ENCODE results near the gene DMAC2.
A peak's percentile ranks its signal among the peaks of the same experiment; 100 is the strongest.
"Not testable (repeated sequence)": the region's sequence is repeated elsewhere in the genome, so short reads cannot be mapped to it uniquely, and the experiment has no call there.

DMAC2 gene

DNA sequence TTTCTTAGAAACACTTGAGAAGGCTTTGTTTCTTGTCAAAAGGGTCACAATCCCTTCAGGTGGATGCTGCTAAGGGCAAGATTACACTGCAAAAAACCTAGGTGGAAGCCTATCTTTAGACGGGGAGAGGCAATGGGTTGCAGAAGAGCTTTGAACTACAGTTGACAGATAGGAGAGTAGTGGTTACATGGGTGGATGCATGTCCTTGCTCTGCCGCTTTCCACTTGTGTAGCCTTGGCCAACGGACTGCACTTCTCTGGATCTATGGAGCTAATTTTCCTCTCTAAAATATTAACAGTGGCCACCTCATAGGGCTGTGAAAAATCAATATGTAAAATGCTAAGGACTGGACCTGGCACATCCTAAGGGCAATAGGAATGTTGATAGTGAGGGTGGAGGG is 41.1 kb downstream of the DMAC2 start:
- DNase-seq = no peak

DNA sequence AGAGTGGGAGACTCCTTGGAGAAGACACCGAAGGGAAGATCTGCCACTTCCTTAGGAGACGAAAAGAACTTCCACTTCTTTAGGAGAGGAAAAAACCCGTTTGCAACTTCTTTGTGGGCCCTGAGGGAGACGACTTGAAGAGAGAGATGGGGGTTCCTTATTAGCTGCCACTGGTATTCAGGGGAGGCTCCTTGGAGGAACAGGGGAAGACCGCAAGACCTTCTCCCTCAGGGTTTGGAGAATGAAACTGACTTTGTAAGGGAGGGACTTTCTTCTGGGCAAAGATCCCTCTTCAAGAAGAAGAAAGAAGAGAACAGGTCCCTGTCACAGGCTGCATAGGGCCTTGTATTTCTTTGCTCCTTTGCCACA is 41.7 kb downstream of the DMAC2 start:
- DNase-seq = no peak

DNA sequence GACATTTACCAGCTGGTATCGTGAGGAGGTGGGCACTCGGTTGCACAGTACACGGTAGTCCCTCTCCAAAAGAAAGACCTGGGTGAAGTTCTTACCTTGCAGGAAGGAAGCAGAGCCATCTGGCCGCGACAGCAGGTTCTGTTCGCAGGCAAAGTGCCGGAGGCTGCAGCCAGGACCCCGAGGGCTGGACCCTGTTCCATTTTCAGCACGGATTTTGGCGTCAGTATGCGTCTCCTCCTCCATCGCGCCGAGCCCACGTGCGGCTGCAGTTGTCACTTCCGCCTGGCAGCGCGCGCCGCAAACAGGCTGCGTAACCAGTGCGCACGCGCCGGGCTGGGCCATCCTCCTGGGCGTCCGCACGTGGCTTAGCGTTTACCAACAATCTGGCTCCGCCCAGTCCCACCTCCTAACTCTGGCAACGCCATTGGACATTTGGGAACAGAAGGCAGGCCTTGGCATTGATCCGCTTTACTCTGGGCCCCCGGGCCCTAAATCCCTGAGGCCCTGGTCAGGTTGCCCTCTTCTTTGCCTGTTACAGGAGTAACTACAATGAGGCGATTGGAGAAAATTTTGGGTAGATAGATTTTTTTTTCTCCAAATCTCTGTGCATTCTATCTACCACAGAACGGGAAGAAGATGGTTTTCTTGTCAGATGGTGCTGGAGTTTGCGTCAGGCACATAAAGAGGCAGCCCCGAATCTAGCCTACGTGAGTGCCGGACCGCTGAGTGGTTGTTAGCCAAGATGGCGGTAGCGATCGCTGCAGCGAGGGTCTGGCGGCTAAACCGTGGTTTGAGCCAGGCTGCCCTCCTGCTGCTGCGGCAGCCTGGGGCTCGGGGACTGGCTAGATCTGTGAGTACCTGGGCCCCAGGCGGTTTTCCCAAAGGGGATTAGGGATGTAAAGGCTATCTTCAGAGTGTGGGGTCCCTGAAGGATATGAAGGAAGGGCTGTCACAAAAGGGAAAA is 42.3 kb downstream of the DMAC2 start, which contains the start of the genes BCKDHA and EXOSC5:
Gene BCKDHA, plus strand, starts transcription at position 733 of the 964 bp plus-strand sequence. Its CDS starts 10 bp downstream, at position 743.
Gene EXOSC5, minus strand, starts transcription at position 274 of the 964 bp plus-strand sequence. Its CDS starts 31 bp downstream, at position 243.
- peak; percentile 98 to 100 (median 99) for DNase-seq

DNA sequence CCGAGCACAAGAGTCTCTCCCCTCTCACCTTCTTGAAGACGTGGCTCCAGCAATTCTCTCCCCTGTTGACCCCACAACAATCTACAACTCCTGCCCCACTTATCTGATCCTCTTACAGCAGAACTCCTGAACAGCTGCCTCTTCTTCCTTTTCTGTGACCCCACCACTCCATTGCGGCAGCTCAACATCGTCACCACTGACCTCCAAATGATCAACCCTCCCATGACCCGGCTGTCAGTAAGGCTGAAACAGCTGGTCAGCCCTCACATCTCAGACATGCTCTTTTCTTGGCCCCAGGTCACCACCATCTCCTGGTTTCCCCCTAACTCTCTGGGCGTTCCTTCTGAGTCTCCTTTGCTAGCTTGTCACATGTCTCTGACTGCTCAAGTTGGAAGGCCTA is 44.4 kb downstream of the DMAC2 start:
- DNase-seq = no peak

DNA sequence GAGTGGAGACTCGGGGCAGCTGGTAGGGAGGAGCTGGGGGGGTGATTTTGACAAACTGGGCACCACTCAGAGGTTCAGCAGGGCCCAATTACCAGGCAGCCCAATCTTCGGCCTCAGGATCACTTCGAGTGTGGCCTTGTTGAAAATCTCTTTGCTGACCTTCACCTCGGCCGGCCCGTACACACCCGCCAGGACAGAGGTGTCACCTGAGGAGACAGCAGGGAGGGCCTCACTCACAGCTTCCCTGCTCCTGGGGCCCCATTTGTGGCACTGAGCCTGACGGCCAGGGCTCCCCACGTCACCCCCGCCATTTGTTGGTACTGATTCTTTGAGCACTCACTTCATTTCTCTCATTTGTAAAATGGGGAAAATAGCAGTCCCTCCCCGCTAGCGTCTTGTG is 46.9 kb downstream of the DMAC2 start:
- no peak for DNase-seq

DNA sequence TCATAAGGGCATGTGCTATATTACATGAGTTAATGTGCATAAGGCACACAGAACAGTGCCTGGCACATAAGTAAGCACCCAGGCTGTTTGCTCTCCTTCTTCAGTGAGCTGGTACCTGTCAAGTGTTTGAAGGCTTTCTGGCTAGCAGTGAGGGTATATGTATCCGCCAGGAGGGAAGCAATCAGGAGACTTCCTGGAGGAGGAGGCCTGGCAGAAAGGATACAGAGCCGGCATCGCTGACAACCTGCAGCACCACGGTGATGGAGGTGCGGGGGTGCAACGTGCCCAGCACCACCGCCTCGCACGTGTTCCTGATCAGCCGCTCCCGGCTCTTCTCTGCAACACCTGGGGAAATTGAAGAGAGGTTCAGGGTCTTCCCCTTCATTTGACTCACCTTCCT is 48.1 kb downstream of the DMAC2 start:
- DNase-seq = no peak

DNA sequence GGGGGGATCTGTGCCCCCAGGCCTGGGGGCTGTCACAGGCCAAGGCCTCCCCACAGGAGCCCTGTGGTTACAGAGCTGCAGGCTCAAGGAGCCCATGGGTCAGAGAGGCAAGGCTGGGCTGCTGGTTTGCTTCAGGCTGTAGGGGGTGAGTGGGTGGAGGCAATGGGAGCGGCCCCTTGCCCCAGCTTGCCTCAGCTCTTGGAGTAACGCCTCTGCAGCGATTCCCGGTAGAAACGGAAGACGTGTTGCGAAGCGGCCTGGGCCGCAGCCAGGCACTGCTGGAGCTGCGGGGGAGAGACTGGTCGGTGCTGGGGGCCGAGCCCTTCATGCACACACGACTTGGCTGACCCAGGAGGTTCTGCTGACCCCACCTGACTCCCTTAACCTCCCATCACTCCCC is 53.3 kb downstream of the DMAC2 start:
- DNase-seq = no peak

DNA sequence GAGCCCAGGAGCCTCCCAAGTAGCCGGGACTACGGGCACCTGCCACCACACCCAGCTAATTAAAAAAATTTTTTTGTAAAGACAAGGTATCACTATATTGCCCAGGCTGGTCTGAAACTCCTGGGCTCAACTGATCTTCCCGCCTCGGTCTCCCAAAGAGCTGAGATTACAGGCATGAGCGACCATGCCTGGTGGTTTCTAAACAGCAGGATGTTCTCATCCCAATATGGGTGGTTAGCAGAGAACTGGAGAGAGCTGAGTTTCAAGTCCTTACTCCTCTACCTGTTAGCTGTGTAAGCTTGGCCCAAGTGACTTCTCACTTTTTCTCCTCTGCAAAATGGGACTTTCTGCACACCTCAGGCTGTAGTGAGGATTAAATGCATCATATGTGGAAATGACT is 55.4 kb downstream of the DMAC2 start:
- no peak for DNase-seq

DNA sequence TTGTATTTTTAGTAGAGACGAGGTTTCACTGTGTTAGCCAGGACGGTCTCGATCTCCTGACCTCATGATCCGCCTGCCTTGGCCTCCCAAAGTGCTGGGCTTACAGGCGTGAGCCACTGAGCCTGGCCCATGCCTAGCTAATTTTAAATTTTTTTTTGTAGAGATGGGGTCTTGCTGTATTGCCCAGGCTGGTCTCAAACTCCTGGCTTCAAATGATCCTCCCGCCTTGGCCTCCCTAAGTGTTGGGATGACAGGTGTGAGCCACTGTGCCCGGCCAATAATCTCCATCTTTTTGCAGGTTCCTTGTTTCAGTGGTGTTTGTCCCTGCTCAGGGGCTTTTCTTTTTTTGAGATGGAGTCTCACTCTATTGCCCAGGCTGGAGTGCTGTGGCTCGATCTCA is 58.2 kb downstream of the DMAC2 start:
- not testable (repeated sequence) for DNase-seq
